ENCODE results near the gene LTBP2.
A peak's percentile ranks its signal among the peaks of the same experiment; 100 is the strongest.

Gene LTBP2

GRCh38 chr14:74575507-74575906 lies 36.5 kb downstream of the LTBP2 start:
- no peaks in the 10 kb centered on the region for H3K27me3 ChIP-seq (replicated peaks)
- no peak overlapping the region for H3K27ac ChIP-seq
- TF ChIP-seq CTCF (IDR thresholded peaks at IDR 0.05; ENCODE audit: low read depth, low read length, missing control alignments) = no peak
- no peak for DNase-seq
- in situ Hi-C loops (cut with HindIII; ENCODE audit: low pct_ligation_motif_present, low sequenced_read_pairs) = no loop called here
- no peaks in the 10 kb centered on the region for H3K36me3 ChIP-seq (replicated peaks)
- no peak overlapping the region for H3K4me3 ChIP-seq (ENCODE audit: low read depth, low read length)

GRCh38 chr14:74574706-74575105 lies 37.3 kb downstream of the LTBP2 start:
- DNase-seq = no peak
- in situ Hi-C loops (cut with HindIII; ENCODE audit: low pct_ligation_motif_present, low sequenced_read_pairs) = no loop called here
- Histone ChIP-seq H3K27me3 (replicated peaks) (no peaks in the 10 kb centered on the region), H3K27ac (no peak overlapping the region), H3K4me3 (ENCODE audit: low read depth, low read length) (no peak overlapping the region), H3K36me3 (replicated peaks) (no peaks in the 10 kb centered on the region)
- no peak for TF ChIP-seq CTCF (IDR thresholded peaks at IDR 0.05; ENCODE audit: low read depth, low read length, missing control alignments)

DNA sequence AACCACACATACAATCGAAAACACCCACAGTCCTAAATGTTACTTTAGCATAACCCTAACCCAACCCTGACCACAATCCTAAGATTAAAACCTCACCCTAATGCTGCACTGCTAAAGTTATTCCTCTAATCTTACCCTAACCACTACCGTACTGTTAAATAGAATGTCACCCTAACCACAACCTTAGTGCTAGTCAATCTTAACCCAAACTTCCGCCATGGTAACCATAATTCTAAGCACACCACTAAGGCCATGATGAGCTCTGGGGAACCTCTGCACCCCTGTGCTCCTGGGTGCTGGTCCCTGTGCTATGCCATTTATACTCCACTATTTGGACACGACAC lies 38.0 kb downstream of the LTBP2 start:
- in situ Hi-C loops (cut with HindIII; ENCODE audit: low pct_ligation_motif_present, low sequenced_read_pairs) = no loop called here
- peak overlapping the region; percentile 98 for H3K27ac ChIP-seq
- no peaks in the 10 kb centered on the region for H3K36me3 ChIP-seq (replicated peaks)
- H3K27me3 ChIP-seq (replicated peaks) = no peaks in the 10 kb centered on the region
- H3K4me3 ChIP-seq (ENCODE audit: low read depth, low read length) = no peak overlapping the region
- no peak for TF ChIP-seq CTCF (IDR thresholded peaks at IDR 0.05; ENCODE audit: low read depth, low read length, missing control alignments)
- DNase-seq = peak; percentile 26

DNA sequence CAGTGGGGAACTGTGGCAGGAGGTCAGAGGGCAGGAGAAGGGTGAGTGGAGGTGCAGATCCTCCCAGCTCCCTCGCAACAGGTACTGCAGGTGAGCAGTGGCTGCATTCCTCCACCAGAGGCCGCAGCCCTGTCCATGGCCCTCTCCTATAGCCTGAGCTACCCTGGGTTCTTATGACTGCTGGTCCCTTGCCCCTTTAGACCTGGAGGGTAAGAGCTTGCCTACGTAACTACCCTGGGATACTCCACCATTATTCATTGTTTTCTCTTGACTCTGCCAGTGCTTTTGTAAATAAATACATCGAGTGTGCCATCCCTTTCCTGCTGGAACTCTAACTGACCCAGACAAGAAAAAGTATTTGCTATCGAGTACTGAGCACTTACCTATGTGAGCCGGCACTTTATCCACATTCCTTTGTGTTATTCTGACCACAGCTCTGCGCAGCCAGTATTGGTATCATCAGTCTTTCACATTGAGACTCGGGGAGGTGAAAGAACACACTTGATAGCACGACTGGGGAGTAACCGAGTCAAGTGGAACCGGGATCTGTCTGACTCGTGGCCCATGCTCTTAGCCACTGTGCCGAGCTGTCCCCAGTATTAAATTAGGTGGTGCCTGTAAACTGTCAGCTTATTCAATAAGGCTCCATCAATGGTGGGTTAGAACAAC lies 38.5 kb downstream of the LTBP2 start:
- peak; percentile 41 for TF ChIP-seq CTCF (IDR thresholded peaks at IDR 0.05; ENCODE audit: low read depth, low read length, missing control alignments)
- in situ Hi-C loops (cut with HindIII; ENCODE audit: low pct_ligation_motif_present, low sequenced_read_pairs) = no loop called here
- Histone ChIP-seq H3K27ac (peak overlapping the region; percentile 98), H3K4me3 (ENCODE audit: low read depth, low read length) (no peak overlapping the region), H3K36me3 (replicated peaks) (no peaks in the 10 kb centered on the region), H3K27me3 (replicated peaks) (no peaks in the 10 kb centered on the region)
- DNase-seq = no peak

- Histone ChIP-seq H3K4me3 (ENCODE audit: low read depth, low read length) (peak overlapping the region; percentile 23), H3K27me3 (replicated peaks) (no peaks in the 10 kb centered on the region), H3K27ac (peak overlapping the region; percentile 98), H3K36me3 (replicated peaks) (no peaks in the 10 kb centered on the region)
- in situ Hi-C loops (cut with HindIII; ENCODE audit: low pct_ligation_motif_present, low sequenced_read_pairs) = no loop called here
- TF ChIP-seq CTCF (IDR thresholded peaks at IDR 0.05; ENCODE audit: low read depth, low read length, missing control alignments) = no peak
- DNase-seq = peak; percentile 36
Observed at GRCh38 chr14:74572726-74573301, 39.2 kb downstream of the LTBP2 start.

Measured in brain microvascular endothelial cell (primary cell).